Small intestine (tissue), 7 donors: ENCODE measurements around the gene PTPRR. TPM values are rescaled to one million over a fixed set of nuclear protein-coding genes. Genes with fewer than 3 reads are reported as not detected.
A peak's percentile ranks its signal among the peaks of the same experiment; 100 is the strongest.

ENCODE experiments used
- DNase-seq, 2 donors: peaks; one replicate each; pipeline versions ENCODE4 v3.0.0 to v3.0.0-alpha.2; 2013
- FAIRE-seq: peaks from 2 replicates; lab custom pipeline; 2012; peaks lifted over from hg19 to GRCh38; lab: Jason Lieb, UNC
- H3K27ac ChIP-seq, 3 donors: one replicate each; pipeline ENCODE4 v1.5.1; 2013; ENCODE audit warnings: low read length in 2 of 3, mild to moderate bottlenecking in 2 of 3, control low read depth in 1 of 3, inconsistent platforms in 1 of 3, low read depth in 1 of 3, moderate library complexity in 1 of 3
- H3K27me3 ChIP-seq, 3 donors: one replicate each; pipeline ENCODE4 v1.6.1; 2013; ENCODE audit warnings: low read length in 3 of 3, inconsistent platforms in 1 of 3; ENCODE audit not compliant: control insufficient read depth in 3 of 3, insufficient read depth in 3 of 3
- H3K36me3 ChIP-seq, 3 donors: one replicate each; pipeline ENCODE4 v1.6.1; 2013; ENCODE audit warnings: low read length in 3 of 3, inconsistent platforms in 1 of 3, low read depth in 1 of 3, mild to moderate bottlenecking in 1 of 3, moderate library complexity in 1 of 3; ENCODE audit not compliant: control insufficient read depth in 3 of 3, insufficient read depth in 2 of 3
- H3K4me1 ChIP-seq, 3 donors: one replicate each; pipeline ENCODE4 v1.6.1; 2013; ENCODE audit warnings: low read length in 2 of 3, inconsistent platforms in 1 of 3, low read depth in 1 of 3, mild to moderate bottlenecking in 1 of 3, moderate library complexity in 1 of 3; ENCODE audit not compliant: control insufficient read depth in 3 of 3, insufficient read depth in 2 of 3
- H3K4me3 ChIP-seq, 3 donors: one replicate each; pipeline ENCODE4 v1.5.1; 2013; ENCODE audit warnings: low read length in 3 of 3, control low read depth in 1 of 3, inconsistent platforms in 1 of 3, low read depth in 1 of 3, mild to moderate bottlenecking in 1 of 3, moderate library complexity in 1 of 3
- H3K9me3 ChIP-seq, 2 donors: one replicate each; pipeline ENCODE4 v1.6.1; 2013; ENCODE audit warnings: low read depth in 1 of 2, low read length in 1 of 2; ENCODE audit not compliant: control insufficient read depth in 2 of 2, insufficient read depth in 1 of 2
- WGBS, 3 donors: extraction: QIAGEN DNeasy Blood & Tissue Kit; methylation state at CpG; one replicate each; pipeline ENCODE4 v1.1.7; 2013; 5-methylcytosine and 5-hydroxymethylcytosine counted together
- polyA plus RNA-seq, 4 donors: library from polyadenylated mRNA; stranded (reverse) in 3 of 4; unstranded in 1 of 4; fragments of 200-250 nt in 3 of 4; fragments of 120-200 nt in 1 of 4; gene quantifications; one replicate each; pipeline versions ENCODE4 v1.2.1 to v1.2.3, GENCODE V29; 2013
- donor health status: healthy with polysubstance abuse.
- donor health status: control.
- donor health status: control.
- donor health status: Bipolar disorder and iron deficiency.
- donor health status: healthy.

The PTPRR gene
- polyA plus RNA-seq, 4 donors: 0.84 to 18.9 (median 5.4) TPM

DNA sequence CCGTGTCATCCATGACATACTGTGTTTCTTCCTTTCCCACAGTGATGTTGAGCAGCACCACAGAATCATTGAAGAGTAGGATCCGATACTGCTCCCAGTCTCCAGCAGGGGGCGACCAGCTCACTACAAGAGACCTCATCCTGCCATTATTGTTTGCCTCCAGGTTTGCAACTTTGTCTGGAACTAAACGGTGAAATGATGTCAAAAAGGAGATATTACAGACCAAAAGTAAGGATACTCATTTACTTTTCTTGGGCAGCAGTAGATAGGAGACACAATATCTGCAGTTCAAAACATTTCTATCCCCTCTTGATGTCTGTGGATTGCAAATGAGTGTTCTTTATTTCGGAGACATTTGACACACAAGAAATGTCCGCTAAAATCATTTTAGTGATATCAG is 330.5 kb downstream of the PTPRR start:
- Histone ChIP-seq H3K27ac (no peak overlapping the region), H3K4me1 (no peaks in the 10 kb centered on the region), H3K36me3 (peaks cover 0 to 3% (median 0%) of the 10 kb centered on the region in 3 donors), H3K9me3 (peaks cover 0 to 2% of the 10 kb centered on the region in 2 donors), H3K27me3 (no peaks in the 10 kb centered on the region), H3K4me3 (no peak overlapping the region)
- 34% methylated on average over 6 of the region's 6 CpGs for WGBS, 3 donors
- DNase-seq: peak; percentile 72 to 81
- no peak for FAIRE-seq

Other genes starting within 250 kb of the PTPRR start
- 1,000 to 10,000 TPM in 2 of 4 donors, 100 to 1,000 TPM in 2; 798 to 2,154 (median 1,071) TPM for gene TSPAN8, start 237.3 kb upstream of the PTPRR start, polyA plus RNA-seq